ENCODE measurements around the gene KRT77.

Gene KRT77

GRCh38 chr12:52744493-52745156 lies 41.3 kb upstream of the KRT77 start:
- in situ Hi-C loops (cut with MboI; ENCODE audit: low pct_unique_long_range_greater_than_20kb, low sequenced_read_pairs, unreplicated experiment), result no loop called here
- no peak for DNase-seq (ENCODE audit: low spot score)
- TF ChIP-seq CTCF (IDR thresholded peaks at IDR 0.05; ENCODE audit: extremely low read depth, insufficient read depth, missing control alignments), result no peak

GRCh38 chr12:52742822-52743457 lies 39.6 kb upstream of the KRT77 start:
- in situ Hi-C loops (cut with MboI; ENCODE audit: low pct_unique_long_range_greater_than_20kb, low sequenced_read_pairs, unreplicated experiment), result no loop called here
- DNase-seq (ENCODE audit: low spot score), result no peak
- no peak for TF ChIP-seq CTCF (IDR thresholded peaks at IDR 0.05; ENCODE audit: extremely low read depth, insufficient read depth, missing control alignments)

GRCh38 chr12:52742196-52742580 lies 38.9 kb upstream of the KRT77 start:
- in situ Hi-C loops (cut with MboI; ENCODE audit: low pct_unique_long_range_greater_than_20kb, low sequenced_read_pairs, unreplicated experiment), result no loop called here
- no peak for TF ChIP-seq CTCF (IDR thresholded peaks at IDR 0.05; ENCODE audit: extremely low read depth, insufficient read depth, missing control alignments)
- DNase-seq (ENCODE audit: low spot score), result no peak

GRCh38 chr12:52741375-52742195 lies 38.3 kb upstream of the KRT77 start:
- peak; percentile 62 for DNase-seq (ENCODE audit: low spot score)
- in situ Hi-C loops (cut with MboI; ENCODE audit: low pct_unique_long_range_greater_than_20kb, low sequenced_read_pairs, unreplicated experiment), result no loop called here
- TF ChIP-seq CTCF (IDR thresholded peaks at IDR 0.05; ENCODE audit: extremely low read depth, insufficient read depth, missing control alignments), result no peak

- no peak for DNase-seq (ENCODE audit: low spot score)
- no peak for TF ChIP-seq CTCF (IDR thresholded peaks at IDR 0.05; ENCODE audit: extremely low read depth, insufficient read depth, missing control alignments)
- in situ Hi-C loops (cut with MboI; ENCODE audit: low pct_unique_long_range_greater_than_20kb, low sequenced_read_pairs, unreplicated experiment), result no loop called here
Measured at GRCh38 chr12:52740584-52740983, 37.3 kb upstream of the KRT77 start.

- in situ Hi-C loops (cut with MboI; ENCODE audit: low pct_unique_long_range_greater_than_20kb, low sequenced_read_pairs, unreplicated experiment), result no loop called here
- DNase-seq (ENCODE audit: low spot score), result no peak
- no peak for TF ChIP-seq CTCF (IDR thresholded peaks at IDR 0.05; ENCODE audit: extremely low read depth, insufficient read depth, missing control alignments)
Measured at GRCh38 chr12:52739963-52740362, 36.6 kb upstream of the KRT77 start.
